OCI-LY3 (cell line): Measurements from ENCODE around the gene ABCF2.

Experiments used
- CTCF ChIP-seq: fragments of 200-600, 300-600 bp; sonication (generic); IDR thresholded peaks from 2 replicates; pipeline ENCODE4 v1.5.1; 2014; ENCODE audit warnings: antibody characterized with exemption, low read length, low read depth
- EZH2phosphoT487 ChIP-seq: fragments of 200-600 bp; shearing (Covaris generic); IDR thresholded peaks from 2 replicates; pipeline ENCODE4 v1.6.1; 2018; ENCODE audit warnings: antibody characterized with exemption, mixed run types, low read depth

GRCh38 chr7:151213826-151214225 is 13.2 kb downstream of the ABCF2 start:
- TF ChIP-seq CTCF, result no peak
- no peak for TF ChIP-seq EZH2phosphoT487
